Endothelial cell of umbilical vein (primary cell): ENCODE results near the gene OR1M1. TPM values are rescaled to one million over a fixed set of nuclear protein-coding genes. Genes with fewer than 3 reads are reported as not detected.

Source experiments
- Bru-seq: library from RNA; stranded (reverse); fragments of 400-500 nt; gene quantifications from one replicate; lab custom pipeline; 2021; lab: Mats Ljungman, UMichigan
- BruChase-seq, 2 experiments: library from RNA; stranded (reverse); fragments of 400-500 nt; gene quantifications; one replicate each; lab custom pipeline; 2021; lab: Mats Ljungman, UMichigan
- BruUV-seq: library from RNA; stranded (reverse); fragments of 400-500 nt; replicated peaks from 2 replicates; lab custom pipeline; 2021; lab: Mats Ljungman, UMichigan
- CTCF ChIA-PET: fragments of 300-600, 350-600 bp; sonication (Branson Sonifier 250); formaldehyde crosslinking; loops from one replicate; lab custom pipeline; 2021; ENCODE audit warnings: antibody characterized with exemption, inconsistent platforms; lab: Charles Lee
- POLR2A ChIA-PET: fragments of 300-600, 350-600 bp; sonication (Branson Sonifier 250); formaldehyde crosslinking; loops from one replicate; lab custom pipeline; 2021; ENCODE audit warnings: antibody characterized with exemption, inconsistent platforms; lab: Charles Lee
- DNase-seq: peaks from one replicate; pipeline ENCODE4 v3.0.0-alpha.2; 2011; ENCODE audit warnings: low read depth, low spot score
- FAIRE-seq: peaks from 2 replicates; lab custom pipeline; 2011; peaks lifted over from hg19 to GRCh38; lab: Jason Lieb, UNC
- H2AFZ ChIP-seq: 2 replicates; pipeline ENCODE4 v1.6.0; 2012; ENCODE audit warnings: low read depth, low read length, control low read depth, inconsistent platforms
- H3K27ac ChIP-seq: 2 replicates; pipeline ENCODE4 v1.5.1; 2011; ENCODE audit warnings: low read depth, mild to moderate bottlenecking, control low read depth, low read length, moderate library complexity; ENCODE audit not compliant: insufficient read depth
- H3K27me3 ChIP-seq, 2 experiments: 2 replicates each; pipeline versions ENCODE4 v1.6.0 to v1.6.1; 2011; ENCODE audit warnings: low read length in 2 of 2, mixed read lengths in 1 of 2; ENCODE audit not compliant: control insufficient read depth in 2 of 2, insufficient read depth in 2 of 2
- H3K36me3 ChIP-seq, 2 experiments: 2 replicates in 1 of 2; 3 replicates in 1 of 2; pipeline ENCODE4 v1.5.1; 2011; ENCODE audit warnings: low read length in 2 of 2, mild to moderate bottlenecking in 1 of 2, moderate library complexity in 1 of 2; ENCODE audit not compliant: control insufficient read depth in 2 of 2, insufficient read depth in 2 of 2; ENCODE audit errors: extremely low read depth in 1 of 2
- H3K4me1 ChIP-seq: 3 replicates; pipeline ENCODE4 v1.5.1; 2011; ENCODE audit warnings: mild to moderate bottlenecking, low read length; ENCODE audit not compliant: control insufficient read depth, insufficient read depth; ENCODE audit errors: extremely low read depth
- H3K4me2 ChIP-seq: 2 replicates; pipeline ENCODE4 v1.6.1; 2011; ENCODE audit warnings: low read length, control low read depth, mixed read lengths; ENCODE audit not compliant: insufficient read depth
- H3K4me3 ChIP-seq, 3 experiments: fragments of 200-600 bp in 1 of 3; sonication (generic), shearing (Covaris generic) in 1 of 3; replicated peaks in 1 of 3; 2 replicates each; pipeline ENCODE4 v1.5.1; 2011 to 2016; ENCODE audit warnings: control low read depth in 3 of 3, low read length in 3 of 3, mild to moderate bottlenecking in 2 of 3, inconsistent platforms in 1 of 3, low read depth in 1 of 3, moderate library complexity in 1 of 3; ENCODE audit not compliant: insufficient read depth in 1 of 3
- H3K79me2 ChIP-seq: 2 replicates; pipeline ENCODE4 v1.6.0; 2012; ENCODE audit warnings: low read length, inconsistent platforms; ENCODE audit not compliant: control insufficient read depth, insufficient read depth
- H3K9ac ChIP-seq: replicated peaks from 2 replicates; pipeline ENCODE3; 2011; ENCODE audit warnings: low read length, control low read depth; ENCODE audit not compliant: insufficient read depth; ENCODE audit errors: extremely low read depth
- H3K9me1 ChIP-seq: replicated peaks from 3 replicates; pipeline ENCODE4 v1.6.0; 2011; ENCODE audit warnings: mild to moderate bottlenecking, low read length; ENCODE audit not compliant: control insufficient read depth, insufficient read depth; ENCODE audit errors: extremely low read depth
- H3K9me3 ChIP-seq: replicated peaks from 2 replicates; pipeline ENCODE4 v1.5.1; 2012; ENCODE audit warnings: low read length, inconsistent platforms; ENCODE audit not compliant: control insufficient read depth, insufficient read depth
- H4K20me1 ChIP-seq: replicated peaks from 2 replicates; pipeline ENCODE3; 2011; ENCODE audit warnings: mild to moderate bottlenecking, low read length; ENCODE audit not compliant: control insufficient read depth, insufficient read depth; ENCODE audit errors: extremely low read depth
- CTCF ChIP-seq, 2 donors: IDR thresholded peaks; 1 replicate in 1 of 2; 2 replicates in 1 of 2; pipeline ENCODE4 v1.5.1; 2011; ENCODE audit warnings: low read length in 2 of 2, mild to moderate bottlenecking in 2 of 2, moderate library complexity in 2 of 2, control low read depth in 1 of 2, inconsistent platforms in 1 of 2, low read depth in 1 of 2; ENCODE audit not compliant: insufficient read depth in 1 of 2; ENCODE audit errors: extremely low read depth in 1 of 2
- EZH2 ChIP-seq: IDR thresholded peaks from 2 replicates; pipeline ENCODE4 v1.6.1; 2012; ENCODE audit warnings: borderline replicate concordance, low read depth, mild to moderate bottlenecking, moderate library complexity, low read length, inconsistent platforms; ENCODE audit not compliant: severe bottlenecking
- FOS ChIP-seq: IDR thresholded peaks from 2 replicates; pipeline ENCODE4 v1.6.1; 2011; ENCODE audit warnings: mild to moderate bottlenecking, low read length, moderate library complexity, borderline replicate concordance; ENCODE audit not compliant: insufficient read depth
- GATA2 ChIP-seq: IDR thresholded peaks from 2 replicates; pipeline ENCODE4 v1.7.0; 2011; ENCODE audit warnings: low read depth, mild to moderate bottlenecking, moderate library complexity, mixed read lengths, low read length; ENCODE audit not compliant: insufficient read length, insufficient read depth
- JUN ChIP-seq: IDR thresholded peaks from 2 replicates; pipeline ENCODE4 v1.6.1; 2011; ENCODE audit warnings: borderline replicate concordance, low read depth; ENCODE audit not compliant: insufficient read length, insufficient read depth
- MAX ChIP-seq: IDR thresholded peaks from 2 replicates; pipeline ENCODE4 v1.6.1; 2011; ENCODE audit not compliant: insufficient read depth, insufficient read length
- MYC ChIP-seq: IDR thresholded peaks from one replicate; pipeline ENCODE4 v1.6.1; 2011; ENCODE audit warnings: mild to moderate bottlenecking, low read depth, low read length
- POLR2A ChIP-seq: IDR thresholded peaks from 2 replicates; pipeline ENCODE4 v1.6.1; 2012; ENCODE audit warnings: low read depth, mild to moderate bottlenecking, control low read depth, low read length
- POLR2AphosphoS5 ChIP-seq: IDR thresholded peaks from 2 replicates; pipeline ENCODE4 v1.6.1; 2012; ENCODE audit warnings: low read depth, mild to moderate bottlenecking, control low read depth, low read length, moderate library complexity; ENCODE audit not compliant: insufficient read depth
- dilution Hi-C: fragments of 300-500 bp; cut with MboI; formaldehyde crosslinking; loops from one replicate; pipeline ENCODE4 v1.15.0; 2019; ENCODE audit warnings: low sequenced_read_pairs; ENCODE audit not compliant: extremely low pct_ligation_motif_present
- intact Hi-C: fragments of 100-400 bp; cut with micrococcal nuclease; formaldehyde crosslinking; loops from one replicate; pipeline ENCODE4 v1.10.0; 2022
- long read RNA-seq: library from polyadenylated mRNA; stranded (forward); transcript quantifications from one replicate; pipeline ENCODE4 v2.0.0, GENCODE V29; 2021
- polyA minus RNA-seq, 3 experiments: library from RNA; depleted of rRNA, polyadenylated mRNA; stranded (reverse); fragments of >200 nt; gene quantifications; 1 replicate in 1 of 3; 2 replicates in 2 of 3; pipeline ENCODE4 v1.2.3, GENCODE V29; 2011
- polyA plus RNA-seq, 4 experiments: library from polyadenylated mRNA; depleted of rRNA in 3 of 4; stranded (reverse) in 3 of 4; unstranded in 1 of 4; fragments of >200 nt; gene quantifications; 2 replicates each; pipeline versions ENCODE4 v1.2.1 to v1.2.3, GENCODE V29; 2011 to 2012; ENCODE audit warnings: missing spikeins in 1 of 4
- total RNA-seq: library from RNA; stranded (reverse); gene quantifications from 2 replicates; pipeline ENCODE4 v1.2.3, GENCODE V29; 2021

Gene OR1M1
- total RNA-seq (not detected in 2 replicates), polyA plus RNA-seq (not detected in 2 replicates), polyA minus RNA-seq (not detected in 2 replicates), Bru-seq, nascent RNA (not detected), BruChase-seq, experiment 1, labeled RNA remaining after a 6-hour chase (not detected), BruChase-seq, experiment 2, labeled RNA remaining after a 2-hour chase (not detected)
- not detected in 2 replicates for polyA plus RNA-seq (2011; cell fraction: cytosol; rRNA removed)
- not detected in 2 replicates for polyA plus RNA-seq (2011; cell fraction: nucleus; rRNA removed)
- polyA plus RNA-seq (2012), result not detected in 2 replicates
- not detected for polyA minus RNA-seq (2011; cell fraction: cytosol; rRNA and poly(A)+ RNA removed)
- polyA minus RNA-seq (2011; cell fraction: nucleus; rRNA and poly(A)+ RNA removed), result not detected in 2 replicates
- long read RNA-seq, result 0 reads

GRCh38 chr19:9086761-9087160 is at the start of gene OR1M1:
Gene OR1M1 (plus strand): TSS chr19:9087061. CDS start chr19:9093245, 6,184 bp downstream.
- intact Hi-C loops (no loop called here), dilution Hi-C loops (no loop called here)
- H3K4me3 ChIP-seq, result no peak within 1 kb of the TSS
- no peak within 1 kb of the TSS for H3K4me2 ChIP-seq
- DNase-seq, result no peak
- no peaks in the 10 kb centered on the region for H3K9me1 ChIP-seq
- ChIA-PET POLR2A (no interaction called here), CTCF (no interaction called here)
- no peak for TF ChIP-seq FOS
- TF ChIP-seq MYC, result no peak
- TF ChIP-seq POLR2A, result no peak
- TF ChIP-seq MAX, result no peak
- TF ChIP-seq CTCF (IDR thresholded peaks at IDR 0.05; ENCODE audit: extremely low read depth in 1 of 2, insufficient read depth in 1 of 2, low read depth in 1 of 2, low read length in 2 of 2), result no peak
- no peak for TF ChIP-seq EZH2
- TF ChIP-seq JUN, result no peak
- TF ChIP-seq POLR2AphosphoS5, result no peak
- TF ChIP-seq GATA2, result no peak
- no peaks in the 10 kb centered on the region for H3K36me3 ChIP-seq
- no peak within 1 kb of the TSS for H2AFZ ChIP-seq
- H4K20me1 ChIP-seq, result no peaks in the 10 kb centered on the region
- H3K27me3 ChIP-seq, result no peaks in the 10 kb centered on the region
- H3K79me2 ChIP-seq, result no peaks in the 10 kb centered on the region
- no peaks in the 10 kb centered on the region for H3K4me1 ChIP-seq
- no TSS peak for BruUV-seq
- H3K9ac ChIP-seq, result no peak within 1 kb of the TSS
- no peaks in the 10 kb centered on the region for H3K9me3 ChIP-seq
- no peak within 1 kb of the TSS for H3K27ac ChIP-seq
- FAIRE-seq, result no peak
